ENCODE measurements around the gene ALOXE3. TPM values are rescaled to one million over a fixed set of nuclear protein-coding genes. Genes with fewer than 3 reads are reported as not detected.
A peak's percentile ranks its signal among the peaks of the same experiment; 100 is the strongest.
"Not testable (repeated sequence)": the region's sequence is repeated elsewhere in the genome, so short reads cannot be mapped to it uniquely, and the experiment has no call there.

ALOXE3 gene
- polyA plus RNA-seq, 2 donors = 0.43 to 1.7 TPM

DNA sequence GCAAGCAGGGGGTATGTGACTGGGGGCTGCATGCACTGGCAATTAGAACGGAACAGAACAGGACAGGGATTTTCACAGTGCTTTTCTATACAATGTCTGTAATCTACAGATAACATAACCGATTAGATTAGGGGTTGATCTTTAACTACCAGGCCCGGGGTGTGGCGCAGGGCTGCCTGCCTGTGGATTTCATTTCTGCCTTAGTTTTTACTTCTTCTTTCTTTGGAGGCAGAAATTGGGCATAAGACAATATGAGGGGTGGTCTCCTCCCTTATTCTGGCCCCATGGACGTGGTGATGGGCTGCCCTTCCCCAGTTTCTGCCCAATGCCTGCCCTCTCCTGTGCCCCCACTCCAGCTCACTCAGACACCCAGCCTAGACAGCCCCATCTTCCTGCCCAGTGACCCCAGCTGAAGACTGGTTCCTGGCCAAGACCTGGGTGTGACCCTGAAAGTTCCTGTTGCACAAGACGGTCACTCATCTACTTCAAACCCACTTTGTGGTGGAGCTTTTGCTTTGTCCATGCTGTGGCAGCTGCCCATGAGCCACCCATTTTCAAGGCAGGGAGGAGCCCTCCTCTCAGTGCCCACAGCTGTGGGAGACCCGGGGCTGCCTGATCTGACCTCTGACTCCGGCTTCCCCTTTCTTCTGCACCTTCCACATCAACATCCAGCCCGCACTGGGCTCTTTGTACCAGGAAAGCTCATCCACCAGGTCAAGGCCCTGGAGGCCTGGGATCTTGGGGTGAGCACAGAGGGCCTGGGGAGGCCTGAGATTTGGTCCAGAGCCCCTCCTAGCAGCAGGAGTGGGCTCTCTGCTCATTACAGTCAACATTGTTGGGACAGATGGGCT is 49.4 kb downstream of the ALOXE3 start:
- Histone ChIP-seq H3K27me3 (ENCODE audit: control insufficient read depth in 1 of 2, insufficient read depth in 2 of 2, low read length in 2 of 2) (no peaks in the 10 kb centered on the region), H3K4me1 (ENCODE audit: control insufficient read depth in 2 of 2, insufficient read depth in 2 of 2, low read length in 1 of 2) (peaks cover 9 to 23% of the 10 kb centered on the region in 2 donors), H3K4me3 (ENCODE audit: low read depth in 1 of 2, low read length in 2 of 2) (no peak overlapping the region), H3K36me3 (ENCODE audit: control insufficient read depth in 2 of 2, insufficient read depth in 2 of 2, low read length in 1 of 2) (no peaks in the 10 kb centered on the region), H3K27ac (ENCODE audit: low read depth in 2 of 2, low read length in 1 of 2) (no peak overlapping the region), H3K9me3 (ENCODE audit: control insufficient read depth in 2 of 2, insufficient read depth in 1 of 2, low read depth in 1 of 2, low read length in 1 of 2) (no peaks in the 10 kb centered on the region)
- WGBS, 2 donors = 64 to 77% methylated on average over 9 of the region's 9 CpGs

DNA sequence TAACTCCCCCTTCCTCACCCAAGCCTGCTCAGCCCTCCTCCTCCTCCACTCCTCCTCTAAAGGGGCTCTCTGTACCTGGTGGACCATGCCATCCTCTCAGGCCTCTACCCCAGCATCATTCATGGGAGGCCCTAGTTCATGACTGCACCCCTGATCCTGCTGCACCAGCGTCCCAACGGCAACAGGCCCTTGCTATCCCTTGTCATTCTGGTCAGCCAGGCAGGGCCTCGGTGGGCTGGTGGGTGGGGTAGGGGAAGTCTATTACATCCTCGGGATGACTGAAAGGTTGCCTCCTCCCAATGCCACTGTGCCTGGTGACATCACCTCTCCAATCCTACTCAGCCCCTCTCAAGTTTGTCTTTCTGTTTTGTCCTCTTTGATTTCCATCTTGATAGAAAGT is 50.5 kb downstream of the ALOXE3 start:
- Histone ChIP-seq H3K27me3 (ENCODE audit: control insufficient read depth in 1 of 2, insufficient read depth in 2 of 2, low read length in 2 of 2) (no peaks in the 10 kb centered on the region), H3K9me3 (ENCODE audit: control insufficient read depth in 2 of 2, insufficient read depth in 1 of 2, low read depth in 1 of 2, low read length in 1 of 2) (no peaks in the 10 kb centered on the region), H3K36me3 (ENCODE audit: control insufficient read depth in 2 of 2, insufficient read depth in 2 of 2, low read length in 1 of 2) (no peaks in the 10 kb centered on the region), H3K4me1 (ENCODE audit: control insufficient read depth in 2 of 2, insufficient read depth in 2 of 2, low read length in 1 of 2) (peaks cover 6 to 19% of the 10 kb centered on the region in 2 donors), H3K27ac (ENCODE audit: low read depth in 2 of 2, low read length in 1 of 2) (no peak overlapping the region), H3K4me3 (ENCODE audit: low read depth in 1 of 2, low read length in 2 of 2) (no peak overlapping the region)
- WGBS, 2 donors = 55 to 78% methylated on average over 4 of the region's 4 CpGs

DNA sequence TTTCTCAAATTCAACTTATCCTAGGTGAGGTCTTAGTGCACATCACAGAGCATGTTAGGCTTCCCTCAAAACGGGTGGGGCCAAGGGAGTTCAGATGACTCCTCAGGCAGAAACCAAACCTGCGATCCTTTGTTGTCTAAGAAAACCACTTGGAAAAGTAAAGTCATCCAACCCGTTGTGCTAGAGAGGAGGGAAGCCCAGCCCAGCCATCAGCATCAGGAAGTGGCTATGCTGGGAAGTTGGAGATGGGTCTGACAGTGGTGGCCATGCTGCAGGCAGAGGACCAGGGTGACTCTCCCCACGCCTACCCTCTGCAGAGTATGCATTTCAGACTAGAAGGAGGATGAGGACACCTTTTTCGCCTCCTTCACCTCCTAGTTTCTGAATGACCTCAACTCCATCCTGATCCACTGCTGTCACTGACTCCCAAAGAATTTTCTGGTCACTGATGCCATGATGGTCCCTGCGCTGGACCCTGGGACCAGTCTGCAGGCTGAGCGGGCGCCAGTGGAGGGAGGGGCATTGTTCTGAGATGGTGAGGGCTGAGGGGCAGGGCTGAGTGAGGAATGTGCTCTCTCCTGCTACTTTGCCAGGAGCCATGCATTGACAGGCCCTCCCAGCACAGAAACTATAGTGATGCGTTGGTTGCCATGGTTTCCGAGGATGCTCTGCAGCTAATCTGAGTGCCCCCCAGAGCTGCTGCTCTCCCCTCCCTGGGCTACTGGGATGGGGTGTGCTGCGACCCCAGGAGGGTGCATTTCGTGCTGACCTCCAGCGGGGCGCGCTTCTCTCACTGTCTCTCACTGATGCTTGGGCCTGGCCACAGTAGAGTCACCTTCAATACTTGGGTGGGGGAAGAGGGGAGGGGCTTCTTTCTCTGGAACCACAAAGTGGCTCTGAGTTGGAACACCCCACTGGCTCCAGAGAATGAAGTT is 51.2 kb downstream of the ALOXE3 start:
- Histone ChIP-seq H3K27ac (ENCODE audit: low read depth in 2 of 2, low read length in 1 of 2) (peak overlapping the region in 1 of 2 donors; percentile 57), H3K9me3 (ENCODE audit: control insufficient read depth in 2 of 2, insufficient read depth in 1 of 2, low read depth in 1 of 2, low read length in 1 of 2) (no peaks in the 10 kb centered on the region), H3K4me3 (ENCODE audit: low read depth in 1 of 2, low read length in 2 of 2) (no peak overlapping the region), H3K36me3 (ENCODE audit: control insufficient read depth in 2 of 2, insufficient read depth in 2 of 2, low read length in 1 of 2) (no peaks in the 10 kb centered on the region), H3K27me3 (ENCODE audit: control insufficient read depth in 1 of 2, insufficient read depth in 2 of 2, low read length in 2 of 2) (no peaks in the 10 kb centered on the region), H3K4me1 (ENCODE audit: control insufficient read depth in 2 of 2, insufficient read depth in 2 of 2, low read length in 1 of 2) (peaks cover 6 to 17% of the 10 kb centered on the region in 2 donors)
- 70 to 71% methylated on average over 15 of the region's 15 CpGs for WGBS, 2 donors

DNA sequence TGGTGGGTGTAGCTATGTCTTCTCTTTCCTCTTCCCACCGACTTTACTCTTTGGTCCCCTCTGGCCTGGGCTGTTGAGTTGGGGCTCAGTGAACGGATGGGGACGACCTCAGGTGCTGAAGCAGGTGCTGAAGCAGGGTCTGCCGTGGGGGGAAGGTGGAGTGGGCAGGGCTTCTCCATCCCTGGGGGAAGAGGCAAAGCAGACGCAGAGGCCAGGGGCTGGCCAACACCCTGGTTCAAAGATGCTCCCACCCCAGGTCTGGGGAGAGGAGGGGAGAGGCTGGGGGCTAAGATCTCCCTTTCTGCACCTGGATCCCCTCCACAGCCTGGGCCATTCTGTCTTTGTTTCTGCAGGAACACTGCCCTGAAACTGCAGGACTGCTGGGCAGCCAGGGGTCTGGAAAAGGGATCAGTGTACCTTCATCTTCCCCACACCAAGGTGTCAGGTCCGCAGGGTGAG is 53.7 kb downstream of the ALOXE3 start:
- H3K4me3 ChIP-seq (ENCODE audit: low read depth in 1 of 2, low read length in 2 of 2) = no peak overlapping the region
- H3K27me3 ChIP-seq (ENCODE audit: control insufficient read depth in 1 of 2, insufficient read depth in 2 of 2, low read length in 2 of 2) = peaks cover 0 to 5% of the 10 kb centered on the region in 2 donors
- peaks cover 6 to 16% of the 10 kb centered on the region in 2 donors for H3K4me1 ChIP-seq (ENCODE audit: control insufficient read depth in 2 of 2, insufficient read depth in 2 of 2, low read length in 1 of 2)
- WGBS, 2 donors = 42 to 54% methylated on average over 6 of the region's 6 CpGs
- H3K36me3 ChIP-seq (ENCODE audit: control insufficient read depth in 2 of 2, insufficient read depth in 2 of 2, low read length in 1 of 2) = no peaks in the 10 kb centered on the region
- H3K9me3 ChIP-seq (ENCODE audit: control insufficient read depth in 2 of 2, insufficient read depth in 1 of 2, low read depth in 1 of 2, low read length in 1 of 2) = no peaks in the 10 kb centered on the region
- no peak overlapping the region for H3K27ac ChIP-seq (ENCODE audit: low read depth in 2 of 2, low read length in 1 of 2)

DNA sequence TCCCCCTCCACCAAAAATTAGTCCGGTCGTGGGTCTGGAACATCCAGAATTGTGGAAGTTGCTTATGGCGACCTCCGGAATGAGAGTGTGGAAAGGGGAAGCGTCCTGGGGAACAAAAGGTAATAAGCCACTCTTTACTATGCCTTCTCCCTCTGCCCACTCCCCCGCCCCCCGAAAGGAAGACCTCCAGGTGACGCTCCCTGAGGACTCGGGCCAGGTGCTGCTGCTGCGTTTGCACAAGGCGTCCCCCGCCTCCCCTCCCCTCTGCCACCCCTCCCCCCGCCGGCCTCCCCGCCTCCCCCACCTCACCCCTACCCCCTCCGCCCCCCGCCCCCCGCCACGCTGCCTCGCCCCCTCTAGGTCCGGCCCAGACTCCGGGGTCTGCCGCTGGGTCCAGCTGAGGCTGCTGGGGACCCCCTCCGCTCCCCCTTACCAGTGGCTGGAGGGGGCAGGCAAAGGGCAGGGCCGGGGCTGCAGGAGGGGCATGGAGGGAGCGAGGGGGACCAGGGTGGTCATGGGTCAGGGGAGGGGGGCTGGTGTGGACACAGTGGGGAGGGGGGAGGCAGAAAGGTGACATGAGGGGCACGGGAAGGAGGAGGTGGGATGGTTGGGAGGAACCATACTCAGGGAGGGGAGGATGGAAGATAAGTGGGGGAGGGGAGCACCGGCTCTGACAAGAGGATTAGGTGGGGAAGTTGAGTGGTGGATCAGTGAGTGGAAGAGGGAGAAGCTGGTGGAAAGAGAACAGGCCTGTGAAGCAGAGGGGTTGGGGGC is 54.4 kb downstream of the ALOXE3 start:
- Histone ChIP-seq H3K4me3 (ENCODE audit: low read depth in 1 of 2, low read length in 2 of 2) (no peak overlapping the region), H3K27ac (ENCODE audit: low read depth in 2 of 2, low read length in 1 of 2) (no peak overlapping the region), H3K27me3 (ENCODE audit: control insufficient read depth in 1 of 2, insufficient read depth in 2 of 2, low read length in 2 of 2) (peaks cover 0 to 5% of the 10 kb centered on the region in 2 donors), H3K36me3 (ENCODE audit: control insufficient read depth in 2 of 2, insufficient read depth in 2 of 2, low read length in 1 of 2) (no peaks in the 10 kb centered on the region), H3K9me3 (ENCODE audit: control insufficient read depth in 2 of 2, insufficient read depth in 1 of 2, low read depth in 1 of 2, low read length in 1 of 2) (no peaks in the 10 kb centered on the region), H3K4me1 (ENCODE audit: control insufficient read depth in 2 of 2, insufficient read depth in 2 of 2, low read length in 1 of 2) (peaks cover 2 to 10% of the 10 kb centered on the region in 2 donors)
- 16 to 19% methylated on average over 17 to 21 of the region's 28 CpGs for WGBS, 2 donors

DNA sequence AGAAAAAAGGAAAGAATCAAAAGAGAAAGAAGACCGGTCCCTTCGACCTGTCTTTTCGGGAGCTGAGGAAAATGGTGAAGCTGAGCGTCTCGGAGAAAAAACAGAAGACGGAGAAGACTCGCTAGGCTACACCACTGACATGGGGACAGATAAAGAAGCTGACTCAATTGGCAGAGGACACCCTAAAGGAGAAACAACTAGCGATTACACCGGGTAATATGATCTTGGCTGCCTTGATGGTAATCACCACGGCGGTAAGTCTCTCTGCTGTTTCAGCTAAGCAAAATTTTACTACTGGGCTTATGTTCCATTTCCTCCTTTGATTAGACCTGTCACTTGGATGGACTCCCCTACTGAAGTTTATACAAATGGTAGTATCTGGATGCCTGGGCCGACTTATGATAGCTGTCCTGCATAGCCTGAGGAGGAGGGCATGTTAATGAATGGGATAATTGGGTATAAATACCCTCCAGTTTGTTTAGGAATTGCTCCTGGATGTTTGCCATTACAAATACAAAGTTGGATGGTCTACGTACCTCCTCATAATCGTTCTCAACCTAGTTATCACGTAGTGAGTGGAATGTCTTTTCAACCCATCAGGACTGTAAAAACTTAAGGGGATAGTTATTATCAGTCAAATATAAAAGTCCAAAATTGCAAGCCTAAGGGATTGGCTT is 55.4 kb downstream of the ALOXE3 start:
- H3K36me3 ChIP-seq (ENCODE audit: control insufficient read depth in 2 of 2, insufficient read depth in 2 of 2, low read length in 1 of 2) = no peaks in the 10 kb centered on the region
- H3K4me1 ChIP-seq (ENCODE audit: control insufficient read depth in 2 of 2, insufficient read depth in 2 of 2, low read length in 1 of 2) = peaks cover 0 to 8% of the 10 kb centered on the region in 2 donors
- H3K27ac ChIP-seq (ENCODE audit: low read depth in 2 of 2, low read length in 1 of 2) = no peak overlapping the region
- peak overlapping the region; percentile 1 to 19 for H3K4me3 ChIP-seq (ENCODE audit: low read depth in 1 of 2, low read length in 2 of 2)
- H3K27me3 ChIP-seq (ENCODE audit: control insufficient read depth in 1 of 2, insufficient read depth in 2 of 2, low read length in 2 of 2) = peaks cover 0 to 5% of the 10 kb centered on the region in 2 donors
- no peaks in the 10 kb centered on the region for H3K9me3 ChIP-seq (ENCODE audit: control insufficient read depth in 2 of 2, insufficient read depth in 1 of 2, low read depth in 1 of 2, low read length in 1 of 2)
- 15 to 22% methylated on average over 15 of the region's 15 CpGs for WGBS, 2 donors

DNA sequence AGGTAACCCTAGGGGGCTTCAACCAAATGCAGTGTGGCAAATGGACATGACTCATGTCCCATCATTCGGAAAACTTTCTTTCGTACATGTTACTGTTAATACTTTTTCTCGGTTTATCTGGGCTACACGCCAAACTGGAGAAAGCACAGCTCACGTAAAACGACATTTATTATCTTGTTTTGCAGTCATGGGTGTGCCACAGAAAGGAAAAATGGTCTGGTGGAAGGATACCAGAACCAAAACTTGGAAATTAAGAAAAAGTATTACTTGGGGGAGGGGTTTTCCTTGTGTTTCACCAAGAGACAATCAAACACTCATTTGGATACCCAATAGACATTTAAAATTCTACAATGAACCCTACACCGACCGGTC is 55.9 kb downstream of the ALOXE3 start:
- Histone ChIP-seq H3K27me3 (ENCODE audit: control insufficient read depth in 1 of 2, insufficient read depth in 2 of 2, low read length in 2 of 2) (peaks cover 0 to 5% of the 10 kb centered on the region in 2 donors), H3K4me3 (ENCODE audit: low read depth in 1 of 2, low read length in 2 of 2) (peak overlapping the region in 1 of 2 donors; percentile 19), H3K9me3 (ENCODE audit: control insufficient read depth in 2 of 2, insufficient read depth in 1 of 2, low read depth in 1 of 2, low read length in 1 of 2) (no peaks in the 10 kb centered on the region), H3K27ac (ENCODE audit: low read depth in 2 of 2, low read length in 1 of 2) (no peak overlapping the region), H3K4me1 (ENCODE audit: control insufficient read depth in 2 of 2, insufficient read depth in 2 of 2, low read length in 1 of 2) (peaks cover 0 to 6% of the 10 kb centered on the region in 2 donors), H3K36me3 (ENCODE audit: control insufficient read depth in 2 of 2, insufficient read depth in 2 of 2, low read length in 1 of 2) (no peaks in the 10 kb centered on the region)
- 14 to 16% methylated on average over 8 of the region's 8 CpGs for WGBS, 2 donors

DNA sequence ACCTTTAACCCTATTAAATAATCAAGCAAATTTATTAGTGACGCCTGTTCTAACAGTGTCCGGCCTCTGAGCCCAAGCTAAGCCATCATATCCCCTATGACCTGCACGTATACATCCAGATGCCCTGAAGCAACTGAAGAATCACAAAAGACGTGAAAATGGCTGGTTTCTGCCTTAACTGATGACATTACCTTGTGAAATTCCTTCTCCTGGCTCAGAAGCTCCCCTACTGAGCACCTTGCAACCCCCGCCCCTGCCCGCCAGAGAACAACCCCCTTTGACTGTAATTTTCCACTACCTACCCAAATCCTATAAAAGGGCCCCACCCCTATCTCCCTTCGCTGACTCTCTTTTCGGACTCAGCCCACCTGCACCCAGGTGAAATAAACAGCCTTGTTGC is 56.5 kb downstream of the ALOXE3 start:
- not testable (repeated sequence) for H3K27ac ChIP-seq (ENCODE audit: low read depth in 2 of 2, low read length in 1 of 2); H3K4me1 ChIP-seq (ENCODE audit: control insufficient read depth in 2 of 2, insufficient read depth in 2 of 2, low read length in 1 of 2); H3K4me3 ChIP-seq (ENCODE audit: low read depth in 1 of 2, low read length in 2 of 2); H3K27me3 ChIP-seq (ENCODE audit: control insufficient read depth in 1 of 2, insufficient read depth in 2 of 2, low read length in 2 of 2); H3K9me3 ChIP-seq (ENCODE audit: control insufficient read depth in 2 of 2, insufficient read depth in 1 of 2, low read depth in 1 of 2, low read length in 1 of 2); H3K36me3 ChIP-seq (ENCODE audit: control insufficient read depth in 2 of 2, insufficient read depth in 2 of 2, low read length in 1 of 2)
- 55 to 56% methylated on average over 7 to 8 of the region's 8 CpGs for WGBS, 2 donors

All from esophagus (tissue), 2 donors.